Bronchial epithelial cell (primary cell): ENCODE results near the gene DNAH3. TPM values are rescaled to one million over a fixed set of nuclear protein-coding genes. Genes with fewer than 3 reads are reported as not detected.

Experiments used
- DNase-seq: peaks from one replicate; pipeline ENCODE4 v3.0.0-alpha.2; 2010; ENCODE audit warnings: low read depth
- FAIRE-seq: peaks from 2 replicates; lab custom pipeline; 2011; peaks lifted over from hg19 to GRCh38; lab: Jason Lieb, UNC
- H3K27me3 ChIP-seq: 2 replicates; pipeline ENCODE4 v1.5.1; 2011; ENCODE audit warnings: low read length; ENCODE audit not compliant: control insufficient read depth, insufficient read depth
- H3K36me3 ChIP-seq: 2 replicates; pipeline ENCODE4 v1.5.1; 2011; ENCODE audit warnings: low read length; ENCODE audit not compliant: control insufficient read depth, insufficient read depth
- H3K4me3 ChIP-seq: 2 replicates; pipeline ENCODE4 v1.5.1; 2011; ENCODE audit warnings: mild to moderate bottlenecking, low read depth, low read length, control low read depth
- CTCF ChIP-seq: IDR thresholded peaks from 2 replicates; pipeline ENCODE4 v1.5.1; 2011; ENCODE audit warnings: mild to moderate bottlenecking, moderate library complexity, low read length, control low read depth, inconsistent platforms; ENCODE audit not compliant: insufficient read depth, severe bottlenecking
- total RNA-seq: library from RNA; depleted of rRNA; stranded (reverse); fragments of >200 nt; gene quantifications from 2 replicates; pipeline ENCODE4 v1.2.1, GENCODE V29; 2014

The DNAH3 gene
- total RNA-seq, 1 donor from 2014 or later = 0.26 TPM

DNA sequence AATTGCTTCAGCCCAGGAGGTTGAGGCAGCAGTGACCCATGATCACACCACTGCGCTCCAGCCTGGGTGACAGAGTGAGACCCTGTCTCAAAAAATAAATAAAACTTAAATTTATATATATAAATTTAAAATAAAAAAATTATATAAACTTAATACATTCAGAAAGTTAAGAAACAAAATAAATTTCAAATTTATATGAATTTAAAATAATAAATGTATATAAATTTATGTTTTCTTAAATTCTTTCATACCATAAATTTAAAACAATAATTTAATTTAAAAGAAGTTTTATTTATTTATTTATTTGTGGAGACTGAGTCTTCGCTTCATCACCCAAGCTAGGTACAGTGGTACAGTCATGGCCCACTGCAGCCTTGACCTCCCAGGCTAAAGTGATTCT lies 229.8 kb downstream of the DNAH3 start:
- no peak for DNase-seq
- Histone ChIP-seq H3K4me3 (no peak overlapping the region), H3K36me3 (no peaks in the 10 kb centered on the region), H3K27me3 (no peaks in the 10 kb centered on the region)
- FAIRE-seq = no peak
- no peak for TF ChIP-seq CTCF

DNA sequence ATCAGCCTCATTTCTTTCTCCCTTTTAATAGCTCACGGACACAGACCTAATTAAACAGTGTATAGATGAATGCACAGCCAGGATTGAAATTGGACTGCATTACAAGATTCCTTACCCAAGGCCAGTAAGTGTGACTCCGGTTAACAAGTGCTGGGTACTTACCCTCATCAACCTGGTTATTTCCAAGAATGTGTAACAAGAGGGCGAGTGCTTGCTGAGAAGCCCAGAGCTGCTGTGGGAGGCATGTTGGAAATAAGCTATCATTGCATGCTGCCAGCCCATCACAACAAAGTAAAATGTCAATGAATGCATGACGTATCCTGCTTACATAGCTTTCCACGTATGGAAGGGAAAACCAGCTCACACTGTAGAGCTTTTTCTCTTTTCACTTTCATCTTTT lies 230.6 kb downstream of the DNAH3 start:
- DNase-seq (no peak), FAIRE-seq (no peak)
- no peak for TF ChIP-seq CTCF
- Histone ChIP-seq H3K36me3 (no peaks in the 10 kb centered on the region), H3K27me3 (no peaks in the 10 kb centered on the region), H3K4me3 (no peak overlapping the region)

GRCh38 chr16:20918486-20919239 lies 232.0 kb downstream of the DNAH3 start:
- H3K36me3 ChIP-seq = no peaks in the 10 kb centered on the region
- no peak for TF ChIP-seq CTCF
- no peaks in the 10 kb centered on the region for H3K27me3 ChIP-seq
- no peak overlapping the region for H3K4me3 ChIP-seq
- DNase-seq (no peak), FAIRE-seq (no peak)

GRCh38 chr16:20916942-20917341 lies 233.7 kb downstream of the DNAH3 start:
- H3K36me3 ChIP-seq = no peaks in the 10 kb centered on the region
- H3K27me3 ChIP-seq = no peaks in the 10 kb centered on the region
- DNase-seq = no peak
- no peak for TF ChIP-seq CTCF
- H3K4me3 ChIP-seq = no peak overlapping the region
- no peak for FAIRE-seq

DNA sequence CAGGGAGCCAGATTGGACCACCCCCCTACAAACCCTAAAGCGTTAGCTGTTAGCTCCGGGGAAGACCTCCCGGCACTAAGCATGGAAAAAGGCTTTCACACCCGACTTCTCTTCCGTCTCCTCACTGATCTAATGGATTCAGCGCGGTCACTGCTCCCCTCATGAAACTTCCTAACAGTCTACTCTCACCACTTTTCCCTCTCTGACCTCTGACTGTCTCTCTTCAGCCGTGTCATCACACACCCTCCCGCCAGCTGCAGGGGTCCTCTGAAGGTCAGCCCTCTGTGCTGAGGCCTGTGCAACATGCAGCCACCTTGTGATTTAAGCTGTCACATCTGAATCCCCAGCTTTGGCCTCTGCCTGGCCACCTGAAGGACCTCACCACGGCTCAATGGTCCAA lies 234.4 kb downstream of the DNAH3 start:
- no peak overlapping the region for H3K4me3 ChIP-seq
- no peak for TF ChIP-seq CTCF
- no peaks in the 10 kb centered on the region for H3K36me3 ChIP-seq
- no peaks in the 10 kb centered on the region for H3K27me3 ChIP-seq
- no peak for DNase-seq
- no peak for FAIRE-seq

DNA sequence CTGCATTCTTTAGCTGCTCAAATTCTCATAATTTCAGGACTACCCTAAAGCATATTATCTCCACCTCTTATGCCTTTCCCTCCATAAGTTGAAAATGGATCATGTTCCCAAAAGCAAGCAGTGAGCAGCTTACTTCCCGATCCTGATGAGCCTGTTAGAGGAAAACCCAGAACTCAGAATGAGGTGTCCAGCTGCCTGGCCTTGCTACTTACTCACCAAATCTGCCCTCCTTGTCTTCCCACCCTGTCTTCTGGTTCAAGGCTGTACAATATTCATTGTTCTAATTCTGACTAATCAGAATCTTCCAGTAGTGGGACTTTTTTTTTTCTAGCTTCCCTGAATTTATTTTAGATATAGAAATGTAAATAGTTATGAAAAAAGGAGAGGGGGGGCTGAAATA lies 239.3 kb downstream of the DNAH3 start:
- H3K4me3 ChIP-seq = no peak overlapping the region
- no peaks in the 10 kb centered on the region for H3K27me3 ChIP-seq
- DNase-seq (peak; percentile 89), FAIRE-seq (no peak)
- no peak for TF ChIP-seq CTCF
- H3K36me3 ChIP-seq = no peaks in the 10 kb centered on the region
